Measurements from ENCODE around the gene PIGU. TPM values are rescaled to one million over a fixed set of nuclear protein-coding genes. Genes with fewer than 3 reads are reported as not detected.

Gene PIGU
- total RNA-seq, 1 experiment from 2014 or later, result 25.1 TPM

DNA sequence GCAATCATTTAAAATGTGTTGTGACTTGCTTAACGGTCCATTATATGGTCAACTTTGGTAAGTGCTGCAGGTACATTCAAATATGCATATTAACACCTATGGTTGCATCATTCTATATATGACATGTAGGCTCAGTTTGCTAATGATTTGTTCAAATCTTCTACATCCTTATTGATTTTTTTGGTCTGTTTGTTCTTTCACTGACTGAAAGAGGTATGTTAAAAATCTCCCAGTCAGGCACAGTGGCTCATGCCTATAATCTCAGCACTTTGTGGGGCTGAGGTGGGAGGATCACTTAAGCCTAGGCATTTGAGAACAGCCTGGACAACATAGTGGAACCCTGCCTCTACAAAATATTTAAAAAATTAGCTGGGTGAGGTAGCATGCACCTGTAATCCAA is 29.2 kb downstream of the PIGU start:
- no TSS peak for BruUV-seq (replicated peaks)
- Histone ChIP-seq H3K79me2 (ENCODE audit: insufficient read depth, low read length) (no peaks in the 10 kb centered on the region), H3K27me3 (ENCODE audit: insufficient read depth, low read length) (no peaks in the 10 kb centered on the region), H3K4me3 (replicated peaks in 1 of 2; ENCODE audit: low read depth in 1 of 2, low read length in 2 of 2) (no peak overlapping the region), H2AFZ (ENCODE audit: low read depth, low read length, poor library complexity, severe bottlenecking) (no peak overlapping the region), H3K4me2 (ENCODE audit: low read length) (no peak overlapping the region), H3K9me3 (ENCODE audit: control insufficient read depth in 1 of 2, insufficient read depth in 1 of 2, low read depth in 1 of 2, low read length in 2 of 2) (no peaks in the 10 kb centered on the region), H4K20me1 (ENCODE audit: insufficient read depth) (no peaks in the 10 kb centered on the region), H3K9ac (ENCODE audit: low read length) (no peak overlapping the region), H3K27ac (ENCODE audit: low read depth, low read length) (no peak overlapping the region), H3K4me1 (ENCODE audit: control insufficient read depth in 1 of 2, insufficient read depth in 2 of 2, low read length in 2 of 2) (no peaks in the 10 kb centered on the region), H3K36me3 (ENCODE audit: control insufficient read depth in 1 of 2, insufficient read depth in 2 of 2, low read length in 2 of 2) (peaks cover 0 to 6% of the 10 kb centered on the region in 2 experiments; a peak in 1 of 4 replicates), H3K9me2 (ENCODE audit: insufficient read depth) (no peaks in the 10 kb centered on the region)
- POLR2A ChIA-PET, result no interaction called here
- no peak for DNase-seq (ENCODE audit: low read depth, low spot score)
- ATAC-seq, result no peak
- CTCF ChIA-PET, result no interaction called here
- intact Hi-C loops (cut with micrococcal nuclease), result no loop called here
- RAD21 ChIA-PET (ENCODE audit: low non-redundant PET in 1 of 2, low total read pairs in 2 of 2, uncharacterized antibody in 2 of 2, unreplicated experiment in 2 of 2), result no interaction called here
- TF ChIP-seq, protein P1, sequence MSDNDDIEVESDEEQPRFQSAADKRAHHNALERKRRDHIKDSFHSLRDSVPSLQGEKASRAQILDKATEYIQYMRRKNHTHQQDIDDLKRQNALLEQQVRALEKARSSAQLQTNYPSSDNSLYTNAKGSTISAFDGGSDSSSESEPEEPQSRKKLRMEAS (IDR thresholded peaks at IDR 0.05), result no peak
- TF ChIP-seq, protein P2, sequence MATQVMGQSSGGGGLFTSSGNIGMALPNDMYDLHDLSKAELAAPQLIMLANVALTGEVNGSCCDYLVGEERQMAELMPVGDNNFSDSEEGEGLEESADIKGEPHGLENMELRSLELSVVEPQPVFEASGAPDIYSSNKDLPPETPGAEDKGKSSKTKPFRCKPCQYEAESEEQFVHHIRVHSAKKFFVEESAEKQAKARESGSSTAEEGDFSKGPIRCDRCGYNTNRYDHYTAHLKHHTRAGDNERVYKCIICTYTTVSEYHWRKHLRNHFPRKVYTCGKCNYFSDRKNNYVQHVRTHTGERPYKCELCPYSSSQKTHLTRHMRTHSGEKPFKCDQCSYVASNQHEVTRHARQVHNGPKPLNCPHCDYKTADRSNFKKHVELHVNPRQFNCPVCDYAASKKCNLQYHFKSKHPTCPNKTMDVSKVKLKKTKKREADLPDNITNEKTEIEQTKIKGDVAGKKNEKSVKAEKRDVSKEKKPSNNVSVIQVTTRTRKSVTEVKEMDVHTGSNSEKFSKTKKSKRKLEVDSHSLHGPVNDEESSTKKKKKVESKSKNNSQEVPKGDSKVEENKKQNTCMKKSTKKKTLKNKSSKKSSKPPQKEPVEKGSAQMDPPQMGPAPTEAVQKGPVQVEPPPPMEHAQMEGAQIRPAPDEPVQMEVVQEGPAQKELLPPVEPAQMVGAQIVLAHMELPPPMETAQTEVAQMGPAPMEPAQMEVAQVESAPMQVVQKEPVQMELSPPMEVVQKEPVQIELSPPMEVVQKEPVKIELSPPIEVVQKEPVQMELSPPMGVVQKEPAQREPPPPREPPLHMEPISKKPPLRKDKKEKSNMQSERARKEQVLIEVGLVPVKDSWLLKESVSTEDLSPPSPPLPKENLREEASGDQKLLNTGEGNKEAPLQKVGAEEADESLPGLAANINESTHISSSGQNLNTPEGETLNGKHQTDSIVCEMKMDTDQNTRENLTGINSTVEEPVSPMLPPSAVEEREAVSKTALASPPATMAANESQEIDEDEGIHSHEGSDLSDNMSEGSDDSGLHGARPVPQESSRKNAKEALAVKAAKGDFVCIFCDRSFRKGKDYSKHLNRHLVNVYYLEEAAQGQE (IDR thresholded peaks at IDR 0.05; ENCODE audit: low read depth), result no peak
- TF ChIP-seq EZH2 (IDR thresholded peaks at IDR 0.05) (no peak), CBX3 (IDR thresholded peaks at IDR 0.05; ENCODE audit: low read depth) (no peak), RAD21 (IDR thresholded peaks at IDR 0.05; ENCODE audit: low read depth) (no peak), TCF7L2 (IDR thresholded peaks at IDR 0.05; ENCODE audit: borderline replicate concordance, extremely low read depth, insufficient read depth, insufficient read length) (no peak), JUND (IDR thresholded peaks at IDR 0.05) (no peak), SRF (IDR thresholded peaks at IDR 0.05; ENCODE audit: low read depth) (no peak)
